Suprapubic skin (tissue), 3 donors: ENCODE results near the gene PKLR.

ENCODE experiments used
- POLR2A ChIP-seq, 2 donors: fragments of 450-650 bp; IDR thresholded peaks; one replicate each; pipeline ENCODE4 v1.6.1; 2017; ENCODE audit warnings: antibody characterized with exemption in 2 of 2, mild to moderate bottlenecking in 2 of 2, moderate library complexity in 2 of 2
- TF ChIP-seq, protein P1 (sequence below), 2 donors: fragments of 200-600 bp in 1 of 2; fragments of 450-650 bp in 1 of 2; sonication (generic) in 1 of 2; IDR thresholded peaks; one replicate each; pipeline ENCODE4 v1.5.1; 2016 to 2019; ENCODE audit warnings: antibody characterized with exemption in 2 of 2, mild to moderate bottlenecking in 1 of 2, moderate library complexity in 1 of 2

DNA sequence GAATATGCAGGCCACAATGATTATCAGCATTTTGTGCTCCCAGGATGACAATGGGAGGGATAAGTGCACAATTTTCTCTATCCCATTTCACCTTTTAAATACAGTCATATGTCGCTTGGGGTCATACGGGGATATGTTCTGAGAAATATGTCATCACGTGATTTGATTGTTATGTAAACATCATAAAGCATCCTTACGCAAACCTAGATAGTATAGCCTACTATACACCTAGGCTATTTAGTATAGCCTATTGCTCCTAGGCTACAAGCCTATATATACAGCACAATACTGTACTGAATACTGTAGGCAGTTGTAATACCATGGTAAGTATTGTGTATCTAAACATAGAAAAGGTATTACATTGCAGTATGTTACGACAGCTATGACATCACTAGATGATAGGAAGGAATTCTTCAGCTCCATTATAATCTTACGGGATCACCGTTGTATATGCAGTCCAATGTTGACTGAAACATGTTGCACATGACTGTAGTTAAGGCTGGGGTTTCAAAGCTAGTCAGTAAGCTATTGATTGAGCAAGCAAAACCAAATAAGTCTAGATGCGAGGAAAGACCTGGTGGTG is 38.4 kb upstream of the PKLR start:
- TF ChIP-seq, protein P1, sequence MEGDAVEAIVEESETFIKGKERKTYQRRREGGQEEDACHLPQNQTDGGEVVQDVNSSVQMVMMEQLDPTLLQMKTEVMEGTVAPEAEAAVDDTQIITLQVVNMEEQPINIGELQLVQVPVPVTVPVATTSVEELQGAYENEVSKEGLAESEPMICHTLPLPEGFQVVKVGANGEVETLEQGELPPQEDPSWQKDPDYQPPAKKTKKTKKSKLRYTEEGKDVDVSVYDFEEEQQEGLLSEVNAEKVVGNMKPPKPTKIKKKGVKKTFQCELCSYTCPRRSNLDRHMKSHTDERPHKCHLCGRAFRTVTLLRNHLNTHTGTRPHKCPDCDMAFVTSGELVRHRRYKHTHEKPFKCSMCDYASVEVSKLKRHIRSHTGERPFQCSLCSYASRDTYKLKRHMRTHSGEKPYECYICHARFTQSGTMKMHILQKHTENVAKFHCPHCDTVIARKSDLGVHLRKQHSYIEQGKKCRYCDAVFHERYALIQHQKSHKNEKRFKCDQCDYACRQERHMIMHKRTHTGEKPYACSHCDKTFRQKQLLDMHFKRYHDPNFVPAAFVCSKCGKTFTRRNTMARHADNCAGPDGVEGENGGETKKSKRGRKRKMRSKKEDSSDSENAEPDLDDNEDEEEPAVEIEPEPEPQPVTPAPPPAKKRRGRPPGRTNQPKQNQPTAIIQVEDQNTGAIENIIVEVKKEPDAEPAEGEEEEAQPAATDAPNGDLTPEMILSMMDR (IDR thresholded peaks at IDR 0.05): no peak
- no peak for TF ChIP-seq POLR2A (IDR thresholded peaks at IDR 0.05)
